ENCODE measurements around the gene LCOR.

The LCOR gene

GRCh38 chr10:96890580-96890979 is 58.5 kb downstream of the LCOR start:
- no peak for DNase-seq

GRCh38 chr10:96891840-96892239 is 59.7 kb downstream of the LCOR start:
- no peak for DNase-seq

DNA sequence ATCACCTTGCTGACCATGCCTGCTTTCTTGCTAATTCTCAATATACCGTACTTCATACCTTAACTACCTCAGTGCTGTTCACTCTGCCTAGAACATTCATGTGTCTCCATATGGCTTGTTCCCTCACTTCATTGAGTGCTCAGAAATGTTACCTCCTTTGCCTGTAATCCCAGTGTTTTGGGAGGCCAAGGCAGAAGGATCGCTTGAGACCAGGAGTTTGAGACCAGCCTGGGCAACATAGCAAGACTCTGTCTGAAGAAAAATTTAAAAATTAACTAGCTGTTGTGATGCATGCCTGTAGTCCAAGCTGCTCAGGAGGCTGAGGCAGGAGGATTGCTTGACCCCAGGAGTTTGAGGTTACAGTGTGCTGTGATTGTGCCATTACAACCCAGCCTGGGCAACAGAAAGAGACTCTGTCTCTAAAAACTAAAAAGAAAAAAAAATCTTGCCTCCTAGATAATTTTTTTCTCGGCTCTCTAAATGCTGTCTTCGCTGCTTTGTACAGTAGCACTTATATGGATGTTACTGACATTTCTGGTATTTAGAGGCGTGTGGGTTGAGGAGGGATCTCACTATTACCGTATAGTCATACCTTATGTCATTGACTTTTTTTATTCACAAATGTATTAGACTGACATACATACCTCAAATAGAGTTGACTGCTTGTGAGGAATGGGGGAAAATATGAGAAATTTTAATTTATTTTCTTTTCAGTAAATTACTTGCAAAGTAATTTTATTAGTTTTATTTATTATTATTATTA is 63.7 kb downstream of the LCOR start:
- DNase-seq: no peak

DNA sequence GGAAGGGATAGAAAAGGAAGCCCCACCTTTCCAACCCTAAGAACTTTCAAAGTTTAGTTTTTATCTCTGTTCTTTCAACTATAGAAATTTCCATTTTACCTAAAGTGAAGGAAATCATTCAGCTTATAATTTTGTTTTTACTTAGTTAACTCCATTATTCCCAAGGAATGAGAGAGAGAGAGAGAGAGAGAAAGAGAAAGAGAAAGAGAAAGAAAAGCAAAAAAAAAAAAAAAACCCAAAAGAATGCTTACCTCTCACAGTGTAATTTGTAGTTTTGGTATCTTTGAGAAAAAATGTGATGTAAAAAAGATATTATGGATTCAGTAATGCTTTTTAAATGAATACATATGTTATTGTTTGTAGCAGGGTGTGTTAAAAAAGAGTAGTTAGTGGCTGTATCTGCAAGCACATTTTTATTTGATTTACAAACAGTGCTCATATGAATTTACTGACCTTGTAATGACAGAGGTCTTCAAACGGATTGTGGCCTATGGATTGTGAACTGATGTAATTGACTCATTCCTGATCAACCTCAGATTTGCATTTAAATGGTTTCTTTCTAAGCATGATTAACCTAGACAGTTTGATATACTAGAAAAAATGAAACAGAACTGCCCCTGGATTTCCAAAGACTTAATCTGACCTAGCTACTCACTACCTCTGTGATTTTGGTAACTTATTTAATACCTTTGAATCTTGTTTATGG is 64.9 kb downstream of the LCOR start:
- DNase-seq: no peak

DNA sequence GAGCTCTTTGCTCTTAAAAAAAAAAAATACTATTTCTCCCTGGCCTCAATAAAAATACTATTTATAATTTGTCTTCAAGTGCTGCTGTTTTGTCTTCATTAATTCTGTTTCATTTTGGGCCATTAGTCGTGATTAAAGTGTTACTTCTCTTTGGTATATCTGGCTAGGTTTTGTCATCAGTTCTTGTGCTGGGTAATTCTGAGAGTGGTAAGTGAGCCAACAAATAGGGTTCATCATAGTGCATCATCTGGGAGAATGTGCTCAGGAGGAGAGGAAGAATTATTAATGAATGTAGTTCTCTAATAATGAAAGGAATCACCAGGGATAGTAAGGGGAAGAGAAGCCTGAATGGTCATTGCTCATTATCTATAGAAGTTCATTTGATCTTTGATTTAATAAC is 70.0 kb downstream of the LCOR start:
- no peak for DNase-seq

DNA sequence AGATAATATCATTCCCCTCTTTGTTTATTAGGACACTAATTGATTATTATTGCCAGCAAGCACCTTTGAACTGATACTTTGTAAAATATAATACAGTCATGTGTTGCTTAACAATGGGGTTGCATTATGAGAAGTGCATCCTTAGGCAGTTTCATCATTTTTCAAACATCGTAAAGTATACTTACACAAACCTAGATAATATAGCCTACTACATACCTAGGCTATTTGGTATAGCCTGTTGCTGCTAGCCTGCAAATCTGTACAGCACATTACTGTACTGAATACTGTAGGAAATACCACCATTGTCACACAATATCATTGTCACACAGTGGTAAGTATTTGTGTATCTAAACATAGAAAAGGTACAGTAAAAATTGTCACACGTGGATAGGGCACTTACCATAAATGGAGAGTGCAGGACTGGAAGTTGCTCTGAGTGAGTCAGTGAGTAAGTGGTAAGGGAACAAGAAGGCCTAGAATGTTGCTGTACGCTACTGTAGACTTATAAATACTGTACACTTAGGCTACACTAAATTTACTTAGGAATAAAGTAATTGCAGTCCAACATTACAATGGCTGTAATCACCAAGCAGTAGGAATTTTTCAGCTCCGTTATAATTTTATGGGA is 70.7 kb downstream of the LCOR start:
- no peak for DNase-seq

DNA sequence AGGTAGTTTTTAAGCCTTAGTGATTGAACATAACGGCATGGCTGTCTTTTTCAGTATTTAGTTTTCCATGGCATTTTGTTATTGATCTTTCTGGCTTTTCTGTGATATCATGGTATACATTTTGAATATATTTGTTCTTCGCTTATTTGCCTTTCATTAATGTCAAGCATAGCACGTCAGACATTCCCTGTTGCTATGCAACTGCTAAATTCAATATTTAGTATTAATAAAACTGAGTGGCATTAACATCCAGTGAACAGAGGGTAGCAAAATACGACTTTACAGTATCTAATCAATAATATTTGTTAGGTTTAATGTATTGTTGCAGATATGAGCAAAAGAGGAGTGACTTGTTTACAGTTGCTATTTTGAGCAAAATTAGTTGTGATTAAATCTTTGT is 72.5 kb downstream of the LCOR start:
- DNase-seq: no peak

GRCh38 chr10:96906864-96907263 is 74.8 kb downstream of the LCOR start:
- DNase-seq: no peak

DNA sequence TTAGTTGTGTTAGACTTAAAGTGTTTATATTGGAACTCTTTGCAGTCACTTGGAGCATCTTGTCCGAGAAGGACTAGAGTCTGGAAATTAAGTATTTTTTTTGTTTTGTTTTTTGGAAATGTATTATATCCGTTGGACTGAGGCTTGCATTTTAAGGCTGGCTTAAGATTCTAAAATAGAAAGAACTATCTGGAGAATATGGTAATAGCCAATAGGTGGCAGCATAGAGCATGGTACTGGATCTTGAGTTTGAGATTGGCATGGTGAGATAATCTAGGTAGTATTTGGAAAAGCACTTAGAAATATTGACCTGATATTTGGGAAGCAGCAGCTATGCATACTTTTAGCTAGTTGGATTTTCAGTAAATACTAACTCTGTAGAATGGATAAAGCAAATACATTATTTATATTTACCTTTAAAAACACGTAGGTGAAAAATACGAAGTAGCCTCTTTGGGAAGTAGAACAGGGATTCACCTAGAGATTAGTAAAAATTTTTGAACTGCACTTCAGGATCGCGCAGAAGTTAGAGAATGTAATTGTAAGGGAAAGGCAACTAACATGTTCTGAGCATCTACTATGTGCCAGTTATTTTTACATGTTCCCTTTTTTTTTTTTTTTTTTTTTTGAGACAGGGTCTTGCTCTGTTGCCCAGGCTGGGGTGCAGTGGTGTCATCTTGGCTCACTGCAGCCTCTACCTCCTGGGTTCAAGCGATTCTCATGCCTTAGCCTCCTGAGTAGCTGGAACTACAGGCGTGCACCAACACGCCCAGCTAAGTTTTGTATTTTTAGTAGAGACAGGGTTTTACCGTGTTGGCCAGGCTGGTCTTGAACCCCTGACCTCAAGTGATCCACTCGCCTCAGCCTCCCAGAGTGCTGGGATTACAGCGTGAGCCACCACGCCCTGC is 78.6 kb downstream of the LCOR start:
- peak; percentile 83 for DNase-seq

DNA sequence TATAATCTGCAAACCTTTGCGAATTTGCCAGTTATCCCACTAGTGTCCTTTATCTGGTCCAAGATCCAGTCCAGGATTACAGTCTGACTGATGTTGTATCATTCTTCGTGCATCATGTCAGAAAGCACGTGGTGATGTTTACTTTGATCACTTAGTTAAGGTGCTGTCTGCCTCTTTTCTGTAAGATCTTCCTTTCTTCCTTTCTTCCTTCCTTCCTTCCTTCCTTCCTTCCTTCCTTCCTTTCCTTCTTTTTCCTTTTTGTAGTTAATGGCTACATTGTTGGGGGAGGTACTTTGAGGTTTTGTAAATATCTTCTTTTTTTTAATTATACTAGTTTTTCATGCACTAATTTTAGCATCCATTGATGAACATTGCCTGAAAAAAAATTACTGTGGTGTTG is 80.3 kb downstream of the LCOR start:
- DNase-seq: no peak

GRCh38 chr10:96913906-96914305 is 81.8 kb downstream of the LCOR start:
- no peak for DNase-seq

DNA sequence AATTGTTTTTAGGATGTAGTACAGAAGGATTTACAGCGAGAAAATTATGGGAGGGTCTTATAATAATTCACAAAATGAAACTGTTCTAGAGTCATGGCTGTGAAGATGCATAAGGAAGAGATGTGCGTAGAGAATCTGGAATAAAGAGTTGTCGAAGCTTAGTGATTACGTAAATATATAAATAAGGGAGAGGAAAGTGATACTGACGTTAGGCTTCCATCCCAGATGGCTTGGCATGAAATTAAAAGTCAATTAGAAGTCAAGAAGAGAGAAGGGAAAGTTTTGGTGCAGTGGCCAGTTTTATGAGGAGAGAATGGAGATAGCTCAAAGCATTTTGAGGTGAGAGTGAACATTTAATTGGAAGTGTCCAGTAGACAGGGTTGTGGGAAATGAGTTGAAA is 85.5 kb downstream of the LCOR start:
- no peak for DNase-seq

GRCh38 chr10:96918214-96919002 is 86.3 kb downstream of the LCOR start:
- DNase-seq: no peak

GRCh38 chr10:96919785-96920430 is 87.8 kb downstream of the LCOR start:
- DNase-seq: no peak

DNA sequence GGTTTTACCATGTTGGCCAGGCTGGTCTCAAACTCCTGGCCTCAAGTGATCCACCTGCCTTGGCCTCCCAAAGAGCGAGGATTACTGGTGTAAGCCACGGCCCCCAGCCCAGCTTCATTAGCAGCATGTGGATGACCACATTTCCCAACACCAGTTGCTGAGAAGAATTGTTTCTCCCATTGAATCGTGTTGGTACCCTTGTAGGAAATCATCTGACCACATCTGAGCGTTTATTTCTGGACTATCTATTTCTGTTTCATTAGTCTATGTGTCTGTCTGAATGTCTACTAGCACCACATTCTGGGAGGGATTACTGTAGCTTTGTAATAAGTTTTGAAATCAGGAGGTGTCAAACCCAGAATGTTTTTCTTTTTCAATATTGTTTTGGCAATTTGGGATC is 89.6 kb downstream of the LCOR start:
- no peak for DNase-seq

- no peak for DNase-seq
Observed at GRCh38 chr10:96922978-96923948, 91.2 kb downstream of the LCOR start.

DNA sequence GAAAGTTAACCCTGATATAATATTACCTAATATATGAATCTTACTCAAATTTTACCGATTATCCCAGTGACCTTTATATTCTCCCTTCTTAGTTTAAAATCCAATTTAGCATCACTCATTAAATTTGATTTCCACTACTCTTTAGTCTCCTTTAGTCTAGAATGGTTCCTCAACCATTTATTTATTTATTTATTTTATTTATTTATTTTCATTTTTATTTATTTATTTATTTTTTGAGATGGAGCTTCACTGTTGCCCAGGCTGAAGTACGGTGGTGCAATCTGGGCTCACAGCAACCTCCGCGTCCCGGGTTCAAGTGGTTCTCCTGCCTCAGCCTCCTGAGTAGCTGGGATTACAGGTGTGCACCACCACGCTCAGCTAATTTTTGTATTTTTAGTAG is 92.8 kb downstream of the LCOR start:
- DNase-seq: no peak

GRCh38 chr10:96930469-96930868 is 98.4 kb downstream of the LCOR start:
- no peak for DNase-seq

- DNase-seq: no peak
Observed at GRCh38 chr10:96935148-96935547, 103.0 kb downstream of the LCOR start.

DNA sequence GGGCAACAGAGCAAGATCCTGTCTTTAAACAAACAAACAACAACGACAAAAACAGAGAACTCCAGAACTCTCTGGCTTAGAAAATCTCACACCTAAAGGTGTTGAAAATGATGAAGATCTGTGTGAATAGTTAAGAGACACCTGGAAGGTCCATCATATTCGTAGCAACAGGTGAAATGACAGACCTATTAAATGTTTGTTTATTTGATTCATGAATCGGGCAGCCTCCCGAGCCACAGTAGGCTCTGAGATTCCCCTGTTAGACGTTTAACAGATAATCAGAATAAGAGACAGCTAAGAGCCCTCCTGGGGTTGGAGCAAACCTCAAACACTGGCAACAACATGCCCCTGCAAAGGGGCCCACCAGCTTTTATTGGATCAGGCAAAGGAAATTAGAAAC is 103.7 kb downstream of the LCOR start:
- DNase-seq: no peak
